ENCODE data around the gene RNGTT.
"Not testable (repeated sequence)": the region's sequence is repeated elsewhere in the genome, so short reads cannot be mapped to it uniquely, and the experiment has no call there.

The RNGTT gene

DNA sequence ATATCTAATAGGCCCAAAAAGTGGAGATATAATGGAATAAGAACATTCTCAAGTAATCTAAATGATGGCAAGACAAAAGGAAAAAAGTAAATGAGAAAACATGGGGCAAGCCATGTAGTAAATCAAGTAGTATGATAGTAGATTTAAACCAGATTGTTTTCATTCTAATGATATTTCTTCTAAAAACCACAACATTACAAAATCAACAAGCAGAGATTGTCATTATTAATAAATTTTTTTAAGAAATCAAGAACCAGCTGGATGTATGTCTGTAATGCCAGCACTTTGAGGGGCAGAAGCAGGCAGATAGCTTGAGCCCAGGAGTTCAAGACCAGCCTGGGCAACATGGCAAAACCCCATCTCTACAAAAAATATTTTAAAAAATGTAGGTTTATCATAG lies 155.0 kb downstream of the RNGTT start:
- no peak for DNase-seq (ENCODE audit: low read depth in 2 of 2)

DNA sequence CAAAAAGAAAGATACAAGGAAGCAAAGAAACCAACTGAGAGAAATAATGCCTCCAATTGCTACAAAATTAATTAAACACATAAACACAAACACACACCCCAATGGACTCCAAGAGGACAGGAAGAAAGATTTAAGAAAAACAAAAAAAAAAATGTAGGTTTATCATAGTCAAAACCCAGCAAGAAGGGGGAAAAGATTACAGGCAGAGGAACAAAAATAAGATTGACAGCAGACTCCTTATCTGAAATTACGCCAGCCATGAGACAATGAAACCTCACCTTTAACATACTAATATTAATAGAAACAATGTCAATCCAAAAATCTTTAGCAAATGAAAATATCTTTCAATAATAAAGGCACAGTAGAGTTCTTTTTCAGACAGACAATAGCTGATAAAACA lies 155.8 kb downstream of the RNGTT start:
- DNase-seq (ENCODE audit: low read depth in 2 of 2), result no peak

DNA sequence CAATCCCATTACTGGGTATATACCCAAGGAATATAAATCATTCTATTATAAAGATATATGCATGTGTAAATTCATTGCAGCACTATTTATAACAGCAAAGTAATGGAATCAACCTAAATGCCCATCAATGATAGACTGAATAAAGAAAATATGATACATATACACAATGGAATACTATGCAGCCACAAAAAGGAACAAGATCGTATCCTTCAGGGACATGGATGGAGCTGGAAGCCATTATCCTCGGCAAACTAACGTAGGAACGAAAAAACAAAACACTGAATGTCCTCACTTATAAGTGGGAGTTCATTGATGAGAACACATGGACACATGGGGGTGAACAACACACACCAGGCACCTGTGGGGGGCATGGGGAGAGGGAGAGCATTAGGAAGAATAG lies 156.7 kb downstream of the RNGTT start:
- no peak for DNase-seq (ENCODE audit: low read depth in 2 of 2)

DNA sequence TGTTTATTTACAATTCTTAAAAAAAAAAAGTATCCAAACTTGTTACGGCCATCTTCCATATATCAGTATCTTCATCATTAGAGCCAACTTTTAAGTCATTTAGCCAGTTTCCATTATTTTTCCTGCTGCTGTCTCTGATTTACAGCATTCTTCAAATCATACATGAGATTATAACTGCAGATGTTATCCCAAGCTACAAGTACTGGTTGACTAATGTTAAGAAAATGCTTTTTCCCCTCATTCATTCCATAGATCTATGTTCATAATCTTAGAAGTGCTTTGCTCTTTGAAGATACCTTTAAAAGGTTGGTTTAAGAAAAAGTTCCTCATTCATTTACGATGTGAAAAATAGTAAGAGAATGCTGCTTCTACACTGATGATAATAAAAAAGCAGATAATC lies 158.7 kb downstream of the RNGTT start:
- DNase-seq (ENCODE audit: low read depth in 2 of 2), result no peak

DNA sequence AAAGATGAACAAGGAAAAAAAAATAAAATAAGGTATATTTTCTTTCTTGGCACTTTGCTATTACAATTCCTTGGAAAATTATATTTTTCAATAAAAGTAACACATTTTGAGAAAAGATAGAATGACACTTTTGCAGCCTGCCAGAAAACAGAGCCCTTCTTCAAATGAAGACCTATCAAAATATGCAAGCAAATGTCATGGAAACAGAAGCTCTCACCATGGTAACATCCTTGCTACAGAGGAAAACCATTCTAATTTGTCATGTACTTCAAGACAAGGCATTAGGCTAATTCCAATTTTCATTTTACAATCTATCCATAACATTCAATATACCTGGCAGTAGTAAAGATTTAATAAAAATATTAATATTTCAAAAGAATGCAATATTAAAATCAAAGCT lies 177.9 kb downstream of the RNGTT start:
- no peak for DNase-seq (ENCODE audit: low read depth in 2 of 2)

DNA sequence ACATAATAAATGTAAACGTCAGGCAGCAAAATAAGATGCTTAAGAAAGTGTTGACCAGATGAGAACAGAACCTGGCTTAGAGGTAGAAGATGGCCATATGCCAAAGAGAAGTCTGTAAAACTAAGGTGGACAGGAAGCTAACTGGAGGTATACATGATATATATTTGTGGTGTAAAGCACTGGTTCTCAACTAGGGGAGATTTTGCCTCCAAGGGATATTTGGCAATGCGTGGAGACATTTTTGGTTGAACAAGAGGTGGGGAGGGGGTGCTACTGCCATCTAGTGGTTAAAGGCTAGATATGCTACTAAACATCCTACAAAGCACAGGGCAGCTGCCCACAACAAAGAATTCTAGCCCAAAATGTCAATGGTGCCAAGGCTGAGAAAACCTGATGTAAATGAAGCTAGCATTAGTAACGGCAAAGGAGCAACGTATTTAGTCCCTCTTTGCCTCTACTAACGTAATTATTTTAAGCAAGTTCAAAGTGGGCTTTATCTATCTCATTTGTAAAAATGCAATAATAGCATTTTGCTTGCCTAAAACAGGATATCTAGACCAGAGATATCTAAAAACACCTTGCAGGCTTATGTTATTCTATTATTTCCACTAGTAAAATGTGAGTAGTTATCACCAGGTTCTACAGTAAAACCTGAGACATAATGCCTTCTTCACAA lies 182.6 kb downstream of the RNGTT start:
- no peak for DNase-seq (ENCODE audit: low read depth in 2 of 2)

DNA sequence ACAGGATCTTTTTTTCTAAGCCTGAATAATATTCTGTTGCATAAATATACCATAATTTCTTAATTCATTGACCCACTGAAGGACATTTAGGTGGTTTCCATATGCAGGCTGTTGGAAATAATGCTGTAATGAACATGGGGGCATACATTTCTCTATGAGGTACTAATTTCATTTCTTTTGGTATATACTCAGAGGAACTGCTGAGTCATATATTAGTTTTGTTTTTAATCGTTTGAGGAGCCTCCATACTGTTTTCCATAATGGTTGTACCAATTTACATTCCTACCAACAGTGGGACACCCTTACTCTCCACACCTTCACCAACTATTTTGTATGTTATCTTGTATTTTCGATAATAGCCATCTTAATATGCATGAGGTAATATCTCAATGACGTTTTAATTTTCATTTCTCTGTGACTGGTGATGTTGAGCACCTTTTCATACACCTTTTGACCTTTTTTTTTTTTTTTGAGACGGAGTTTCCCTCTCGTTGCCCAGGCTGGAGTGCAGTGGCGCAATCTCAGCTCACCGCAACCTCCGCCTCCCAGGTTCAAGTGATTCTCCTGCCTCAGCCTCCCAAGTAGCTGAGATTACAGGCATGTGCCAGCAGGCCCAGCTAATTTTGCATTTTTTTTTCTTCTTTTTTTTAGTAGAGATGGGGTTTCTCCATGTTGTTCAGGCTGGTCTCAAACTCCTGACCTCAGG lies 187.4 kb downstream of the RNGTT start:
- DNase-seq (ENCODE audit: low read depth in 2 of 2), result no peak

DNA sequence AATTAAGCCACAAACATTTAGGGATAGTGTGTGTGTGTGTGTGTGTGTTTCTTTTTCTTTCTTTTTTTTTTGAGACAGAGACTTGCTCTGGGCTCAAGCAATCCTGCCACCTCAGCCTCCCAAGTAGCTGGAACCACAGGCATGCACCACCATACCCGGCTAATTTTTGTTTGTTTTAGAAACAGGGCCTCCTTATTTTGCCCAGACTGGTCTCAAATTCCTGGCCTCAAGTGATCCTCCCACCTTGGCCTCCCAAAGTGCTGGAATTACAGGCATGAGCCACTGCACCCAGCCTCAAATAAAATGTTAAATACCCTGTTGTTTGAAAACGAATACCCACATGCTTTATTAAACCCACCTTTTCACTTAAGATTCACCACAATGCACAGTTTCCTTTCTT lies 195.3 kb downstream of the RNGTT start:
- not testable (repeated sequence) for DNase-seq (ENCODE audit: low read depth in 2 of 2)

DNA sequence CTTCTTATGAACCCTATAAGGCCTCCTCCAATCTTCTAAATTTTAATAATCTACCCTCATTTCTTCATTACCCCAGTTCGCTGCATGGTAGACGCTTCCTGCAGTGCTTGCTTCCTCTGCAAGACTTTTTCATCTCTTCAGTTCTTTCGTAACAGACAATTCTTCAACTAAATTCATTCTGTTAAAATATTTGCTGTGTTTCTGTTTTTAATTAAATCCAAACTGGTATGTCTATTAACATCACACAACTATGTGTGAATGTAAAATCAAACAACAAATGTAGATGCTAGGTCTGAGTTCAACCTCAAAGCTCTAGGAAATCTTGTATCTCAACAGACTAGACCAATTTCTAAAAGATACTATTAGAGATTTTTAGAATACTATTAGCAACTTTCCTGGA lies 199.3 kb downstream of the RNGTT start:
- no peak for DNase-seq (ENCODE audit: low read depth in 2 of 2)

DNA sequence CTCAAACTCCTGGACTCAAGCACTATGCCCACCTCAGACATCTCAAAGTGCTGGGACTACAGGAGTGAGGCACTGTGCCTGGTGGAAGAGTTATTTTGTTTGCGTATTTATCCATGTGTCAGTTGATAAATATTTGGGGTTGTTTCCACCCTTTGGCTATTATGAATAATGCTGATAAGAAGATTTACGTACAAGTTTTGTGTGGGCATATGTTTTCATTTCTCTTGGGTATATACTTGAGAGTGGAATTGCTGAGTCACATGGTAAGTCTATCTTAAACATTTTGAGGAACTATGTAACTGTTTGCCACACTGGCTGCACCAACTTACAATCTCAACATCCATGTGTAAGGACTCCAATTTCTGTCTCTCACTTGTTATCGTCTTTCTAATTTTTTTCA lies 200.3 kb downstream of the RNGTT start:
- DNase-seq (ENCODE audit: low read depth in 2 of 2), result no peak

DNA sequence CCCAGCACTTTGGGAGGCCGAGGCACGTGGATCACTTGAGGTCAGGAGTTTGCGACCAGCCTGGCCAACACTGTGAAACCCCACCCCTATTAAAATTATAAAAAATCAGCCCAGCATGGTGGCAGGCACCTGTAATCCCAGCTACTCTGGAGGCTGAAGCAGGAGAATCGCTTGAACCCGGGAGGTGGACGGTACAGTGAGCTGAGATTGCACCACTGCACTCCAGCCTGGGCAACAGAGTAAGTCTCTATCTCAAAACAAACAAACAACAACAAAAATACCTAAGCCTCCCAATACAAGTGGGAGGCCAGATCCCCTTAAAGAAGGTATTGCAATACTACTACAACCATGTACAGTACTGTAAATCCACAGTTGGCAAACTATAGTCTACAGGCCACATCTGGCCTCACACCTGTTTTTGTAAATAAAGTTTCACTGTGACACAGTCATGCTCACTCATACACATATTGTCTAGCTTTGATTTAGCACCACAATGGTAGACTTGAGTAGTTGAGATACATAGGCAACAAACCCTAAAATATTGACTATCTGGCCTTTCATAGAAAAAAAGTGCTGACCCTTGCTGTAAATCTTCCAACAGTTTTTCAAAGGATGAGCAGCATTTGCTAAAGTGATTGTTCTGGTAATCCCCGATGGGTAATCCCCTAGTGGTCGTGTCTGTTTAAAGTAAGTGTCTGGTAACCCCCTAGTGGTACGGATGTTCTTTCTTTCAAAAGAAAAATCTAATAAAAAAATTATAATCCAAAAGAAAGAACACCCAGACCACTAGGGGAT lies 202.0 kb downstream of the RNGTT start:
- DNase-seq (ENCODE audit: low read depth in 2 of 2), result no peak

DNA sequence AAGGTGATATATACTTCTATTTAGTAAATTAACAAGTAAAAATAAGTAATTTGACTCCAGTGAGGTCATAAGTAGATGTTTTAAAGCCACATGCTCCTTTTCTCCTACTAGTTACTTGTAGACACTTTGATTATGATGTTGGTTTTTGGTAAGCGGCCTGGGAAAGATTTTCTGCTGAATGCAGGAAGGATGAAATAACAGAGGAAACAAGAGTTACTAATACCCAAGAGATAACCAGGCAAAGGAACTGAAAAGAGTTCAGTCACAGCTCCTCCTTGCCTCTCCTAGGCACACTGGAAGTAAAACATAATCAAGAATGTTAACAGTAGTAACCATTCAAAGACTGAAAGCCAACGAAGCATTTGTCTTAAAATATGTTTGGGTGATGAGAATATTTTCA lies 203.3 kb downstream of the RNGTT start:
- no peak for DNase-seq (ENCODE audit: low read depth in 2 of 2)

DNA sequence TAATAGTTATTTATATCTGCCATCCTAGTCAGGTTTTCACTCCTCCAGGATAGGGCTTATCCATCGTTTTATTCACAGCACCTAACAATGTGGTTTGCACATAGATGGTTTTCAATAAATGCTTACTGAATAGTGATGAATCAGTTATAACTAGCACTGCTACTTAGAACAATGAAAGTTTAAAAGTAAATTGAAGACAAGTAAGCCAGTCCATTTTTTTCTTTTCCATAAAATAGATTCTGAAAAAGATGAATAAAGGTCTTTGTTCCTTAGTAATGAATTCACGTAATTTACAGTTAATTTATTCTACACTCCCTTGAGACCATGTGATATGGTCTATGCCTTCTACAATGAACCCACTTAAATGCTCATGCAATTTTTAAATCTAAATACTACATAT lies 212.5 kb downstream of the RNGTT start:
- DNase-seq (ENCODE audit: low read depth in 2 of 2), result no peak

DNA sequence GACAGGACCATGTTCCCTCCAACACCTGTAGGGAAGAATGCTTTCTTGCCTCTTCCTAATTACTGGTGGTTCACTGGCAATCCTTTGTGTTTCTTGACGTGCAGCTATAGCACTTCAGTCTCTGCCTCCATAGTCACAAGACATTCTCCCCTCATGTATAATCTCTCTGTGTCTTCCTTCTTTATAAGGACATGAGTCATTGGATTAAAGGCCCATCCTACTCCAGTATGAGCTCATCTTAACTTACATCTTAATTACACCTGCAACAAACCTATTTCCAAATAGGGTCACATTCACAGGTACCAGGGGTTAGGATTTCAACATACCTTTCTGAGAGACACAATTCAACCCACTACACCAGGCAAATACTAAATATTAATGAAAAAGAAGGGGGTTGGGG lies 213.6 kb downstream of the RNGTT start:
- no peak for DNase-seq (ENCODE audit: low read depth in 2 of 2)

DNA sequence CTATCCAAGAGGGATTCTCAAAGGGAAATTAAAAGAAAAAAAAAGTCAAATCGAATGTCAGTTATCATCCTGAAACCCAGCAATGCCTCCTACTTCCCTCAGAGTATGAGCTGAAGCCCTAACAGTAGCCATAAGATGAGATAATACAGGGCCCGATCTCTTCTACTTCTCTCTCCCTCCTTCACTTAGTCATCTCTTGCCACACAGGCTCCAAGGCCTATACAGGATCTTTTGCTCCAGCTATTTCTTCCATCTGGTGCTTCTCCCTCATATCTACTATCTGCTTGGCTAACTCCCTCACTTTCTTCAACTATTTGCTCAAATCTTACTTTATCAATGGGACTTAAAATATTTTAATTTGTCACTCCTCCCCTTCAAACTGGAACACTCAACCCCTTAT lies 215.3 kb downstream of the RNGTT start:
- DNase-seq (ENCODE audit: low read depth in 2 of 2), result no peak

DNA sequence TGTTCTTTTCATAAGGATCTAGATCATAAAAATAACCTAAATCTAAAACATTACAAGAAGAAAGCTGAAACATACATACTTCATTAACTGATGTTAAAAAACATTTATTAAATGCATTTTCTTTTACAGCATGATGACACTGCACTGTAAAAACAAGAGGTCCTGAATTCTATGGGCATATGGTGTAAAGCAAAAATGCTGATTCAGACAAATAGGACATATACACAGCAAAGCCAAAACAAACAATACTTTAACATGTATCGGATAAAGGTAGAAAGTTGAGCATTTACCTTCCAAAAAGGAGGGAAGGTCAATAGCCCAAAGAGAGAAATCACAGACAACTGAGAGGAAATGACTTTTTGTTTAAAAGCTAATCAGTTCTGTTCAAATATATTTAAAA lies 221.5 kb downstream of the RNGTT start:
- no peak for DNase-seq (ENCODE audit: low read depth in 2 of 2)

DNA sequence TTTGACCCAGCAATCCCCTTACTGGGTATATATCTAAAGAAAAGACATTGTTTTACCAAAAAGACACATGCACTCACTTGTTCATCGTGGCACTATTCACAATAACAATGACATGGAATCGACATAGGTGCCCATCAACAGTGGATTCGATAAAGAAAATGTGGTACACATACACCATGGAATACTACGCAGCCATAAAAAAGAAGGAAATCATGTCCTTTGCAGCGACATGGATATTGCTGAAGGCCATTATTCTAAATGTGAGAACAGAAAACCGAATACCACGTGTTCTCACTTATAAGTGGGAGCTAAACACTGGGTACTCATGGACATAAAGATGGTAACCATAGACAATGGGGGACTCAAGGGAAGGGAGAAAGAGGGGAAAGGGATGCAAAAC lies 222.3 kb downstream of the RNGTT start:
- DNase-seq (ENCODE audit: low read depth in 2 of 2), result no peak

DNA sequence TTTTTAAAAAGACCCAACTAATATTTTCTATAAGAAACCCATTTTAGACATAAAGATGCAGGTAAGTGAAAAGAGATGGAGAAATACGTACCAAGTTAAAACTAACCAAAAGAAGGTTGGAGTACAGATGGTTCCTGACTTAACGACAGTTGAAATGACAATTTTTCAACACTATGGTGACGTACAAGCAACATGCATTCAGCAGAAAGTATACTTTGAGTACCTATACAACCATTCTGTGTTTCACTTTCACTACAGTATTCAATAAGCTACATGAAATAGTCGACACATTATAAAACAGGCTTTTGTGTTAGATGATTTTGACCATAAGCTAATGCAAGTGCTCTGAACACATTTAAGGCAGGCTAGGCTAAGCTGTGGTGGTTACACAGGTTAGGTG lies 228.9 kb downstream of the RNGTT start:
- DNase-seq (ENCODE audit: low read depth in 2 of 2), result no peak

DNA sequence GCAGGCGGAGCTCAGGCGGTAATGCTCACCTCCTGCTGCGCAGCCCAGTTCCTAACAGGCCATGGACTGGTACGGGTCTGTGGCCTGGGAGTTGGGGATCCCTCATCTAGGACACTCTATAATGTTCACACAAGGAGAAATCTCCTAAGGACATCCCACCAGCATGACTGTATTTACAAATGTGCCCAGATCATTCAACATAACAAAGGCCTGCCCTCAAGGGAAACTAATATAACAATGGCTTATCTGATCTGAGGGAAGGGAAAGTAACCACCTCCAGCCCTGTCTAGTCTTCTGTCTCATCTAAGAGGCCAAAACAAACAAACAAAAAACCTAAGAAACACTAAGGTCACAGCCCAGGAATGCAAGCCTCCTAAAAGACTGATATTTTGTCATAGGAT lies 232.8 kb downstream of the RNGTT start:
- no peak for DNase-seq (ENCODE audit: low read depth in 2 of 2)

DNA sequence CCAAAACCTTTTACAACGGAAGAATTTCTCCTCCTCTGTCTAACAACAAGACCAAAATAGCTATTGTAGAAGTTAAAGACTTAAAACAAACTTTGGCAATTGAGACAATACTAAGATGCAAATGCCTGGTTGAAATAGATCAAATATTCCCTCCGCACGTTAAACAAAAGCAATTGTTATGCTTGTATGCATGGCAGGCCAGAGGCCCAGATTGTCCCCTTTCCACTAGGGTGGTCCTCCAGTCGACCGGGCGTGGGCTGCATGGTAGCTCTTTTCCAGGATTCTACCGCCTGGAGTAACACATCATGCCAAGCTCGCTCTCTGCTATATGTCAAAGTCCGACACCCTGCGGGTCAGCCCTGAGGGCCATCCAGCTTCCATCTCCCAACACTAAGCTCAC lies 234.7 kb downstream of the RNGTT start:
- no peak for DNase-seq (ENCODE audit: low read depth in 2 of 2)

DNA sequence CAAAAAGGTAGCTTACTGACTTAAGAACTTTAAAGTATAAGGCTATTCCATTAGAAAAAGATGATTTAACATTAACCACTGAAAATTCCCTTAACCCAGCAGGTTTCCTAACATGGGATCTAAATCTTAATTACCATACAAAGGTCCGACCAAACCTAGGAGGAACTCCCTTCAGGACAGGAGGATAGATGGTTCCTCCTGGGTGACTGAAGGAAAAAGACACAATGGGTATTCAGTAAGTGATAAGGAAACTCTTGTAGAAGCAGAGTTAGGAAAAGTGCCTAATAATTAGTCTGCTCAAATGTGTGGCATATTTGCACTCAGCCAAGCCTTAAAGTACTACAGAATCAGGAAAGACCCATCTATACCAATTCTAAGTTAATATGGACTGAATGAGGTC lies 237.0 kb downstream of the RNGTT start:
- not testable (repeated sequence) for DNase-seq (ENCODE audit: low read depth in 2 of 2)

DNA sequence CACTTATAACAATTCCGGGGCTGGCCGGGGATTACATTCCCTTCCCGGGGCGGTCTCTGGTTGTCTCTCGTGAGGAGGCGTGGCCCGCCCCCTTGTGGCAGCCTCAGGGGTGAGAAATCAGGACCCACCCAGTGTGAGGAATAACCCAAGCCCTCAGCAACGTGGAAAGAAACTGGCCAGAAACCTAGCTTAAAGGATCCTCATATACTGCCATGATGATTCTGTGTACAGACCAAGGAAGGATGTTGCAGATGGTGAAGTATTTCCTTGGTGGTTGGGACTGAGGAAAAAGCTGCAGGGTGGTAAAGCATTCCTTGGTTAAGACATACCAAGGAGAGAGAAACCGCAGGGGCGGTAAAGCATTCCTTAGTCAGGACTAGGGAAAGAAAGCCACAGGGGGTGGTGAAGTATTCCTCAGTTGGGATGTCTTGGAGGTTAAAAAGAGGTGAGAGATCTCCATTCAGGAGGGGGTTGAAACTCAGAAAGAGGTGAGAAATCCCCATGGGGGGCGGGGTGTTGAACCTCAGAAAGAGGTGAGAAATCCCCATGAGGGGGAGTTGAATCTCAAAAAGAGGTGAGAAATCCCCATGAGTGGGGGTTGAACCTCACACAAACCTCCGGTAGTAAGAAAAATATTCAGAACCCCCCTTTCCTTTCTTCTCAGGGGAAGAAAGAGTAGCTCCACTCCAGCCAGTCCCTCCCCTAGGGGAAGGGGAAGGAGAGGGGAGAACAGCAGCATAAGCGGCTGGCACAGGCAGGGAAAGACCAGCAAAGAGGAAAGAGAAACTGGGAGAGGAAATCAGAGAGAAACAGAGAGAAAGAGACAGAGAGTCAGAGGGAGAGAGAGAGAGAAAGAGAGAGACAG lies 238.1 kb downstream of the RNGTT start:
- no peak for DNase-seq (ENCODE audit: low read depth in 2 of 2)

Measured in stimulated activated CD8-positive, alpha-beta memory T cell treated with anti-CD3 and anti-CD28 coated beads, Interleukin-15, amount 100 ng/mL, for 4 hours (primary cell).